ENCODE measurements around the gene METAP1D. TPM values are rescaled to one million over a fixed set of nuclear protein-coding genes. Genes with fewer than 3 reads are reported as not detected.
"Not testable (repeated sequence)": the region's sequence is repeated elsewhere in the genome, so short reads cannot be mapped to it uniquely, and the experiment has no call there.

METAP1D gene
- total and polyA plus RNA-seq, 7 donors: 6.3 to 12.4 (median 10.0) TPM

DNA sequence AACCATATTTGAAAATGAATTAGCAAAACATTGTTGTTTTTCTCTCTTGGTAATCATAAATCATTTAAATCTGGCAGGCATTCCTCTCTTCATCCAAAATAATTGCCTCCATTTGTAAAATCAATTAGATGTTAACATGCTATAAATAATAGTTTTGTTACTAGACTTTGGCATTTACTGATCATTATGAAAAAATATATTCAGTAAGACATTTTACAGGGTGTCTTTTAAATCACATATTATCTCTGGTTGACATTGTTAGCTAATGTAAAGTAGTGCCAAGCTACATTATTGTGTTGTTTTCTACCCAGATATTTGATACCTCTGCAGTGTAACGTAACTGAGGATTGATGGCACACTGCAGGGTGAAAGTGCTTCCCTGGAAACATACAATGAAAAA lies 53.7 kb downstream of the METAP1D start:
- 24 to 56% (median 26%) methylated on average over 1 of the region's 1 CpG for WGBS, 3 donors
- TF ChIP-seq CTCF (IDR thresholded peaks at IDR 0.05): no peak
- no peaks in the 10 kb centered on the region for H3K27me3 ChIP-seq (ENCODE audit: insufficient read depth in 3 of 3, low read length in 2 of 3)
- no peak overlapping the region for H3K4me3 ChIP-seq
- no peaks in the 10 kb centered on the region for H3K4me1 ChIP-seq
- H3K27ac ChIP-seq: no peak overlapping the region
- no peaks in the 10 kb centered on the region for H3K9me3 ChIP-seq
- no peaks in the 10 kb centered on the region for H3K36me3 ChIP-seq (ENCODE audit: insufficient read depth in 1 of 2, low read depth in 1 of 2)
- intact Hi-C loops (cut with DNase I): no loop called here
- ATAC-seq (no peak), DNase-seq (no peak)

DNA sequence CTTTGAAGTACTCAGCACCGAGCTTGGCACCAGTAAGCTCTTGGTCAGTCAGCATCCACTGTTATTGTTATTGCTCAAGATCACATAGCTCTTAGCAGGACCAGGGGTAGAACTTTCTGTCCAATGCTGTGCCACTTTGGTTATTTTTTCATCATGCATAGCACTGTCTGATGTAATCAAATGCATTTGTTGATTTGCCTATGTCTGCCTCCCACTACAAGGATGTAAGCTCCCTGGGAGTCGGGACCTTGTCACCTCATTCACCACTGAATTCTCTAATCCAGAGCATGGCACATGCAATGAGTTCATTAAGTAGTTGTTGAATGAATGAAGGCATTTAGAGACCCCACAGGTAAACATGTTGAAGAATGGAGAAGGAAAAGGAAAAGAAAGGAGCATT lies 56.5 kb downstream of the METAP1D start:
- no peak for ATAC-seq
- 87 to 95% (median 93%) methylated on average over 2 of the region's 2 CpGs for WGBS, 3 donors

GRCh38 chr2:172058660-172059059 lies 58.9 kb downstream of the METAP1D start:
- H3K4me1 ChIP-seq: no peaks in the 10 kb centered on the region
- no peak for DNase-seq
- intact Hi-C loops (cut with DNase I): no loop called here
- TF ChIP-seq CTCF (IDR thresholded peaks at IDR 0.05): no peak
- H3K4me3 ChIP-seq: no peak overlapping the region
- H3K27ac ChIP-seq: no peak overlapping the region
- 96 to 99% (median 97%) methylated on average over 5 of the region's 5 CpGs for WGBS, 3 donors
- no peak for ATAC-seq
- H3K27me3 ChIP-seq (ENCODE audit: insufficient read depth in 3 of 3, low read length in 2 of 3): no peaks in the 10 kb centered on the region
- no peaks in the 10 kb centered on the region for H3K9me3 ChIP-seq
- H3K36me3 ChIP-seq (ENCODE audit: insufficient read depth in 1 of 2, low read depth in 1 of 2): no peaks in the 10 kb centered on the region

More for the DNA sequence above, 56.5 kb downstream of the METAP1D start:
- no peaks in the 10 kb centered on the region for H3K9me3 ChIP-seq
- H3K4me1 ChIP-seq: no peaks in the 10 kb centered on the region
- H3K27me3 ChIP-seq (ENCODE audit: insufficient read depth in 3 of 3, low read length in 2 of 3): no peaks in the 10 kb centered on the region
- intact Hi-C loops (cut with DNase I): no loop called here
- no peak overlapping the region for H3K4me3 ChIP-seq
- H3K36me3 ChIP-seq (ENCODE audit: insufficient read depth in 1 of 2, low read depth in 1 of 2): no peaks in the 10 kb centered on the region
- no peak for TF ChIP-seq CTCF (IDR thresholded peaks at IDR 0.05)
- no peak for DNase-seq
- no peak overlapping the region for H3K27ac ChIP-seq

DNA sequence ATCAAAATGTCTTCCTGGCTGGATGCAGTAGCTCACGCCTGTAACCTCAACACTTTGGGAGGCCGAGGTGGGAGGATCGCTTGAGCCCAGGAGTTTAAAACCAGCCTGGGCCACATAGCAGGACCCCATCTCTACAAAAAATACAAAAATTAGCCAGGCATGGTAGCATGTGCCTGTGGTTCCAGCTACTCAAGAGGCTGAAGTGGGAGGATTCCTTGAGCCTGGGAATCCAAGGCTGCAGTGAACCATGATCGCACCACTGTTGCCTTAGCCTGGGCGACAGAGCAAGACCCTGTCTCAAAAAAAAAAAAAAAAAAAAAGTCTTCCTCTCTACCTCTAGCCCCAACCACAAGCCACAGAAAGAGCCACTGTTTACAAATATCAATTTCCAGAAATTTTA lies 60.4 kb downstream of the METAP1D start:
- H3K4me3 ChIP-seq; H3K4me1 ChIP-seq; ATAC-seq; H3K9me3 ChIP-seq; H3K27ac ChIP-seq; H3K27me3 ChIP-seq (ENCODE audit: insufficient read depth in 3 of 3, low read length in 2 of 3); DNase-seq; H3K36me3 ChIP-seq (ENCODE audit: insufficient read depth in 1 of 2, low read depth in 1 of 2): not testable (repeated sequence)
- 98 to 99% (median 98%) methylated on average over 5 of the region's 5 CpGs for WGBS, 3 donors
- intact Hi-C loops (cut with DNase I): loop anchor here in 1 of 2 donors (2.0 kb wide), 1 partner anchor 37 kb away; no protein-coding TSS in a partner anchor

- Histone ChIP-seq H3K4me3 (no peak overlapping the region), H3K36me3 (ENCODE audit: insufficient read depth in 1 of 2, low read depth in 1 of 2) (peaks cover 0 to 19% of the 10 kb centered on the region in 2 donors), H3K4me1 (no peaks in the 10 kb centered on the region), H3K27ac (no peak overlapping the region), H3K9me3 (no peaks in the 10 kb centered on the region), H3K27me3 (ENCODE audit: insufficient read depth in 3 of 3, low read length in 2 of 3) (no peaks in the 10 kb centered on the region)
- TF ChIP-seq CTCF (IDR thresholded peaks at IDR 0.05): no peak
- WGBS, 3 donors: 94 to 100% (median 97%) methylated on average over 1 of the region's 1 CpG
- DNase-seq (no peak), ATAC-seq (no peak)
- intact Hi-C loops (cut with DNase I): no loop called here
Measured at GRCh38 chr2:172062402-172063004, 62.8 kb downstream of the METAP1D start.
